GM12873 (cell line): Measurements from ENCODE around the gene LPAR1.

Experiments used
- TF ChIP-seq, protein P1 (sequence below): IDR thresholded peaks from 2 replicates; pipeline ENCODE4 v1.5.1; 2012; ENCODE audit warnings: low read depth, mild to moderate bottlenecking, moderate library complexity, low read length, control low read depth; ENCODE audit not compliant: insufficient read depth; ENCODE audit errors: missing control alignments

Gene LPAR1

DNA sequence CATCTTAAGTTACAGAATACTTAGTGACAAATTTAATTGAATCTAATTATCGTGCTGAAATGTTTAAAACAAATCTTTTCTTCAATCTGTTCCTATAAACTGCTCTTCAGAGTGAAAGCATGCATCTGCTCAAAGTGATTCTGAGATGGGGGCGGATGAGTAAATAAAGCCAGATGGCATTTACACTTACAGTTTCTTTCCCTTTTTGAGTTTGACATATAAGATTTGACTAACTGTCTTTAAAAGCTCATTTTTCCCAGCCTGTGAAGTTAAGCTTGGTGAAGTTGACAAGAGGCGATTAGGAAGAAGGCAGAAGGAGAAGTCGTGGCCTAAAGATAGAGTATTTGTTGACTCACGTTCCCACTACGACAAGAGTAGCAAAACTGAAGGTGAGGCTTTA is 137.4 kb downstream of the LPAR1 start:
- TF ChIP-seq, protein P1, sequence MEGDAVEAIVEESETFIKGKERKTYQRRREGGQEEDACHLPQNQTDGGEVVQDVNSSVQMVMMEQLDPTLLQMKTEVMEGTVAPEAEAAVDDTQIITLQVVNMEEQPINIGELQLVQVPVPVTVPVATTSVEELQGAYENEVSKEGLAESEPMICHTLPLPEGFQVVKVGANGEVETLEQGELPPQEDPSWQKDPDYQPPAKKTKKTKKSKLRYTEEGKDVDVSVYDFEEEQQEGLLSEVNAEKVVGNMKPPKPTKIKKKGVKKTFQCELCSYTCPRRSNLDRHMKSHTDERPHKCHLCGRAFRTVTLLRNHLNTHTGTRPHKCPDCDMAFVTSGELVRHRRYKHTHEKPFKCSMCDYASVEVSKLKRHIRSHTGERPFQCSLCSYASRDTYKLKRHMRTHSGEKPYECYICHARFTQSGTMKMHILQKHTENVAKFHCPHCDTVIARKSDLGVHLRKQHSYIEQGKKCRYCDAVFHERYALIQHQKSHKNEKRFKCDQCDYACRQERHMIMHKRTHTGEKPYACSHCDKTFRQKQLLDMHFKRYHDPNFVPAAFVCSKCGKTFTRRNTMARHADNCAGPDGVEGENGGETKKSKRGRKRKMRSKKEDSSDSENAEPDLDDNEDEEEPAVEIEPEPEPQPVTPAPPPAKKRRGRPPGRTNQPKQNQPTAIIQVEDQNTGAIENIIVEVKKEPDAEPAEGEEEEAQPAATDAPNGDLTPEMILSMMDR: no peak

DNA sequence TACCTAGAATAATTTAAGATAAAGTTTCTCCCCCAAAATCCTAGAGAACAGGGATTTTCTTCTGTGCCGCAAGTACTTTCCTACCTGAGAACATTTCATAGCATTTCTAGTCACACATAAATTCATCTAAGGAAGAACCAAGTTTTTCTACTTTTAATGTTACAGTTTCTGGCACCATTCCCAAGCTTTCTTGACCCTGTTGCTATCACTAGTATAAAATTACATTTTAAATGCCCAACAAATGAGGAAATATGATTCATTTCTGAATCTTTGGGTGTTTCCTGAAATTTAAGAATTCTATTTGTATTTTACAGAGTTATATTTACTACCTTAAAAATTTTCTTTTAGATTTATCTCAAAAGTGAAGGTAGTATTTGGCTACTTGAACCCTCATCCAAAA is 137.8 kb downstream of the LPAR1 start:
- TF ChIP-seq, protein P1: no peak

DNA sequence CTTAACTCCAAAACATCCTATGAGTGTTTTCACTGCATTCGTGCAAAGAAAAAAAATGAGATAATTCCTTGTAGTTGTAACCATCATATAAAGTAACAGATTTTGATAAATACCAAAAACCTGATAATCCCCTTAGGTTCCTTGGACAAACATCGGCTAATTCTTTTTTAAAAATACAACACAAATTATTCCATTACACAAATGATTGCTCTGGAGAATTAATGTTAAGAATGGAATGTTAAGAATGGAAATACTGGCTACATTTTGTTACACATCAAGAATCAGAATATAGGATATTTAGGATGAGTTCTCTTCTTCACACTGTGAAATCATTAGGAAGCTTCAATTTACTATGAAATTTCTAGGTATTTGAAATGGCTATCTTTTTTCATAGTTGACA is 139.4 kb downstream of the LPAR1 start:
- TF ChIP-seq, protein P1: no peak

DNA sequence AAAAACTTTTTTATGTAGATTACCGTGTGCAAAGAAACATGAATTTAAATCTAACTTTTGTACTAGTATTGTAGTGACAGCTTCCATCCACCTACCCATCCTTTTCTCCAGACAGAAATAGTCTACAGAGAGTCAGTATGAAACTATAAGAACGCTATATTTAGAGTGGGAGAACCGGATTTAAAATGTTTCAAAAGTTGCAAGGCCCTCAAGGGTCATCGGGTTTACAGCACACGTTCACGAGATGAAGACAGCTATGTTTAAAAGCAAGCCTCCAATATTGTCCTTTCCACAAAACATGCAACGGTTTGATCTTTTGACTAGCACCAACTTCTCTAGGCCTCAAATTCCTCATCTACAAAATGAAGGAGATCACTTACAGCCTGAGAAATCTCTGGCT is 139.9 kb downstream of the LPAR1 start:
- TF ChIP-seq, protein P1: no peak

DNA sequence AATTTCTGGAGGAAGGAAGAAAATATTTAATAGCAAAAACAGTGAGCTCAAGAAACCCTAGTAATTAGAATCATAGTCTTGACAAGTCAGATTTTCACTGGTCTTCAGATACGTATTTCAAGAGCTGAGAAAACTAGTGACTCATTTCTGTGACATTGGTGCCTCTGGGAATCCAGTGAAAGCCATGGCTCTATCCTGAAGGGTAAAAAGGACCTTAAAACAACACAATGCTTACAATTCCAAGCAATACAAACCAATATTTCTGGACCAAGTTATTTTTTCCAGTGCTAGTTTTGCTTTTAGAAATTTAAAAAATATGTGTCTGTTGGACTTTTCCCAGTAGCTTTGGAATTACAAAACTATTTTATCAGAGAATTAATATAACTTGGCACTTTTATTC is 140.3 kb downstream of the LPAR1 start:
- TF ChIP-seq, protein P1: no peak

DNA sequence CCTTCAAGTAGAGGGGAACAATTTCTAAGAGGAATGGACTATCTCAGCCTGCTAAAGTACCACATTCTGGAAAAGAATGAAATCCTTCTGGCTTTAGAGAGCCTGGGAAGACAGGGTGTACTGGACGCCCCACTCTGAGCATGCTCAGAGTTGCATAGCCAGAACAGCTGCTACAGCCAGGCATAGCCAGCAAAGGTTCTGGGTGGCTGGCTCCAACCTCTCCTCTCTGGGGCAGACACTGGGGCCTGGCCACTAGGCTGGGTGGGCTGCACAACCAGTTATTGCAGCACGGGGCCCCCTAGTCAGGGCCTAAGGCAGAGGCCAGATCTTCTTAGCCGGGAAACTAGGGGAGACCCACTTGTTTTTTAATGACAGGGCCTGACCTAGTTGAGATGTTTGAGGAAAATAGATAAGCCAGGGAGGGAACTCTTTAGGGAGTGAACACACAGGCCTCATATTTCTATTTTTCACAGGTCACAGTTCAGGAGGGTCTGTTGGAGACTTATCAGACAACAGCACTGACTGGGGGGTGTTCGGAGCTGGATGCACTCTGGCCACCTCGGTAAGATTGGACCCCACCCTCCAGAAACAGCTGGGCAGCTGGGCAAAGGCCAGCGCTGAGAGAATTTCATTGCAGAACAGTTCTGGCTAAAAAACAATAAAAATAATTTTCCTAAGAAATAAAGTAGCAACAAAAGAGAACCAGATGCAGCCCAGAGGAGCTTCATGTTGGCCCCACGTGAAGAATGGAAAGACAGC is 142.9 kb downstream of the LPAR1 start:
- TF ChIP-seq, protein P1: no peak

DNA sequence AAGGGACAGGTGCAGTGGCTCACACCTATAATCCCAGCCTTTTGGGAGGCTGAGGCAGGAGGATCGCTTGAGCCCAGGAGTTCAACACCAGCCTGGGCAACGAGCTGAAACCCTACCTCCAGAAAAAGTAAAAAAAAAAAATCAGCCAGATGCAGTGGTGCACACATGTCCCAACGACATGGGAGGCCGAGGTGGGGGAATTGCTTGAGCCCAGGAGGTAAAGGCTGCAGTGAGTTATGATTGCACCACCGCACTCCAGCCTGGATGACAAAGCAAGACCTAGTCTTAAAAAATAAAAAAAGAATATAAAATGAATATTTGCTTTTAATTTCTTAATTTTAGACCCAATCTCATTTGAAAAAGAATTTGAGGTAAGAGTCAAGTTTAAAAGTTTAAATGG is 143.5 kb downstream of the LPAR1 start:
- TF ChIP-seq, protein P1: no peak
